Liver (tissue), 9 donors: ENCODE results near the gene TPGS2. TPM values are rescaled to one million over a fixed set of nuclear protein-coding genes. Genes with fewer than 3 reads are reported as not detected.
"Not testable (repeated sequence)": the region's sequence is repeated elsewhere in the genome, so short reads cannot be mapped to it uniquely, and the experiment has no call there.

Source experiments
- DNase-seq: peaks from one replicate; pipeline ENCODE4 v3.0.0-alpha.2; 2017; ENCODE audit warnings: low spot score
- H3K27ac ChIP-seq, 2 donors: one replicate each; pipeline ENCODE4 v1.7.0; 2013; ENCODE audit warnings: inconsistent platforms in 2 of 2, low read length in 2 of 2, control low read depth in 1 of 2, low read depth in 1 of 2, mild to moderate bottlenecking in 1 of 2
- H3K27me3 ChIP-seq, 4 donors: one replicate each; pipeline versions ENCODE4 v1.6.1 to v1.7.0; 2013; ENCODE audit warnings: low read length in 3 of 4, inconsistent platforms in 1 of 4, mild to moderate bottlenecking in 1 of 4, moderate library complexity in 1 of 4; ENCODE audit not compliant: control insufficient read depth in 4 of 4, insufficient read depth in 4 of 4
- H3K36me3 ChIP-seq, 4 donors: one replicate each; pipeline versions ENCODE4 v1.6.1 to v1.7.0; 2013; ENCODE audit warnings: low read length in 3 of 4, mild to moderate bottlenecking in 3 of 4, low read depth in 1 of 4, moderate library complexity in 1 of 4; ENCODE audit not compliant: control insufficient read depth in 4 of 4, insufficient read depth in 3 of 4
- H3K4me1 ChIP-seq, 4 donors: one replicate each; pipeline versions ENCODE4 v1.6.1 to v1.7.0; 2013; ENCODE audit warnings: low read length in 3 of 4, mild to moderate bottlenecking in 3 of 4, moderate library complexity in 1 of 4; ENCODE audit not compliant: control insufficient read depth in 4 of 4, insufficient read depth in 4 of 4
- H3K4me3 ChIP-seq, 3 donors: one replicate each; pipeline versions ENCODE4 v1.6.1 to v1.7.0; 2013; ENCODE audit warnings: low read length in 3 of 3, control low read depth in 1 of 3, low read depth in 1 of 3, mild to moderate bottlenecking in 1 of 3
- H3K9ac ChIP-seq, 2 donors: one replicate each; pipeline ENCODE4 v1.7.0; 2013; ENCODE audit warnings: low read length in 2 of 2, mild to moderate bottlenecking in 2 of 2, moderate library complexity in 2 of 2, control low read depth in 1 of 2, low read depth in 1 of 2
- H3K9me3 ChIP-seq, 4 donors: one replicate each; pipeline versions ENCODE4 v1.6.1 to v1.7.0; 2013; ENCODE audit warnings: low read length in 3 of 4; ENCODE audit not compliant: control insufficient read depth in 4 of 4
- FOXA1 ChIP-seq: IDR thresholded peaks from 2 replicates; pipeline ENCODE4 v1.6.1; 2016; ENCODE audit warnings: antibody characterized with exemption
- FOXA2 ChIP-seq: IDR thresholded peaks from 2 replicates; pipeline ENCODE4 v1.6.1; 2016; ENCODE audit warnings: antibody characterized with exemption
- JUND ChIP-seq, 2 donors: IDR thresholded peaks; 2 replicates each; pipeline ENCODE4 v1.6.1; 2016; ENCODE audit warnings: antibody characterized with exemption in 2 of 2
- NR2F2 ChIP-seq: IDR thresholded peaks from 2 replicates; pipeline ENCODE4 v1.6.1; 2016; ENCODE audit warnings: antibody characterized with exemption
- RAD21 ChIP-seq, 2 donors: IDR thresholded peaks; 2 replicates each; pipeline ENCODE4 v1.6.1; 2016; ENCODE audit warnings: antibody characterized with exemption in 2 of 2, mild to moderate bottlenecking in 2 of 2
- REST ChIP-seq: IDR thresholded peaks from 2 replicates; pipeline ENCODE4 v1.6.1; 2016; ENCODE audit warnings: antibody characterized with exemption, mild to moderate bottlenecking
- SP1 ChIP-seq: IDR thresholded peaks from 2 replicates; pipeline ENCODE4 v1.6.1; 2018; ENCODE audit warnings: antibody characterized with exemption, mild to moderate bottlenecking
- TAF1 ChIP-seq: conservative IDR thresholded peaks from 2 replicates; pipeline ENCODE4 v1.6.1; 2016; ENCODE audit warnings: antibody characterized with exemption, mild to moderate bottlenecking
- YY1 ChIP-seq: IDR thresholded peaks from 2 replicates; pipeline ENCODE4 v1.6.1; 2016; ENCODE audit warnings: antibody characterized with exemption, mild to moderate bottlenecking
- WGBS: extraction: QIAGEN DNeasy Blood & Tissue Kit; methylation state at CpG from one replicate; pipeline ENCODE4 v1.1.7; 2013; 5-methylcytosine and 5-hydroxymethylcytosine counted together
- polyA plus RNA-seq, 2 donors: library from polyadenylated mRNA; stranded (reverse) in 1 of 2; unstranded in 1 of 2; fragments of 200-250 nt in 1 of 2; fragments of >200 nt in 1 of 2; fragmentation: Nextera tagmentation in 1 of 2; extraction: Ambion mirVana in 1 of 2; gene quantifications; one replicate each; pipeline versions ENCODE4 v1.2.1 to v1.2.3, GENCODE V29; 2013 to 2015
- total RNA-seq, 2 donors: library from RNA; depleted of rRNA; stranded (reverse); fragments of >200 nt; gene quantifications; one replicate each; pipeline ENCODE4 v1.2.3, GENCODE V29; 2014
- TF ChIP-seq, protein P1 (sequence below): fragments of 150-350 bp; IDR thresholded peaks from 2 replicates; pipeline ENCODE4 v1.5.1; 2017; ENCODE audit warnings: improper control_type of control experiment, low read depth, low read length; ENCODE audit not compliant: missing input control
- TF ChIP-seq, protein P2 (sequence below): IDR thresholded peaks from 2 replicates; pipeline ENCODE4 v1.6.1; 2016; ENCODE audit warnings: antibody characterized with exemption
- donor health status: healthy.
- donor health status: healthy.
- donor health status: healthy.
- donor health status: healthy.
- donor health status: healthy.

TPGS2 gene
- 10 to 100 TPM; 20.2 to 57.4 TPM for total RNA-seq
- polyA plus RNA-seq: 10 to 100 TPM; 21.2 to 21.3 TPM

DNA sequence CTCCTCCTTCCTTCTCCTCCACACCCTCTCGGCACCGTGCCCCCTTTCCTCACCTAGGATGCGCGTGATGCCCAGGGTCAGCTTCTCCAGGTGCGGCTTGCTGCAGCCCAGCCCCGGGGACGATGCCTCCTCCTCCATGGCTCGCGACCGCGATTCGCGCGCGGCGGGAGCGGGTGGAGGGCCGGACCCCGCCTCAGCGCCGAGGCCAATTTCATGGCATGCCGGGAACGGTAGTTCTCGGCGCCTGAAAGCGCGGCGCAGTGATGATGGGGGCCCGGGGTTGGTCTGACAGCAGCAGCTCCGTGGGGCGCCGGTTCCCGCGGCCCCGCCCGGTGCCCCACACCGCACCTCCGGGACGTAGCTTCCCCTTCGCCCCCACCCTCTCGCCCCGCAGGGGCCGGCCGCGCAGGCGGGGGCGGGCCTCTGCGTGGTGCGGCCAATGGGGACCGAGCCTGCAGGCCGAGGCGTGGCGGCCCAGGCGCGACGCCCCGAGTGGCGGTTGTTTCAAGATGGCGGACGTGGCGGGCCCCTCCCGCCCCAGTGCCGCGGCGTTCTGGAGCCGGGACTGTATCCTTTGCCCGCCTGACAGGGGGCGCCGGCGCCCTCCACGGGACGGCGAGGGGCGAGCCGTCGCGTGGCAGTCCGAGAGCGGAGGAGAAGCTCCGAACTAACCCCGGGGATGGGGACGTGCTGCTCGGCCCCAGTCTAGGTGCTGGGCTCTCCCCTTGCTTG is at the start of gene TPGS2, which contains the start of gene KIAA1328:
TPGS2 (minus strand) TSS at position 373 of the 732 bp plus-strand sequence; CDS start at position 138, 235 bp downstream.
KIAA1328 (plus strand) TSS at position 498 of the 732 bp plus-strand sequence; CDS start at position 510, 12 bp downstream.
- peak within 1 kb of the TSS; percentile 30 to 80 for H3K9ac ChIP-seq
- DNase-seq: peak; percentile 88
- H3K9me3 ChIP-seq: no peaks in the 10 kb centered on the region
- H3K27me3 ChIP-seq: no peaks in the 10 kb centered on the region
- peaks cover 2 to 14% (median 12%) of the 10 kb centered on the region in 4 donors for H3K4me1 ChIP-seq
- no peaks in the 10 kb centered on the region for H3K36me3 ChIP-seq
- peak; percentile 96 for TF ChIP-seq YY1
- no peak for TF ChIP-seq REST
- TF ChIP-seq, protein P1, sequence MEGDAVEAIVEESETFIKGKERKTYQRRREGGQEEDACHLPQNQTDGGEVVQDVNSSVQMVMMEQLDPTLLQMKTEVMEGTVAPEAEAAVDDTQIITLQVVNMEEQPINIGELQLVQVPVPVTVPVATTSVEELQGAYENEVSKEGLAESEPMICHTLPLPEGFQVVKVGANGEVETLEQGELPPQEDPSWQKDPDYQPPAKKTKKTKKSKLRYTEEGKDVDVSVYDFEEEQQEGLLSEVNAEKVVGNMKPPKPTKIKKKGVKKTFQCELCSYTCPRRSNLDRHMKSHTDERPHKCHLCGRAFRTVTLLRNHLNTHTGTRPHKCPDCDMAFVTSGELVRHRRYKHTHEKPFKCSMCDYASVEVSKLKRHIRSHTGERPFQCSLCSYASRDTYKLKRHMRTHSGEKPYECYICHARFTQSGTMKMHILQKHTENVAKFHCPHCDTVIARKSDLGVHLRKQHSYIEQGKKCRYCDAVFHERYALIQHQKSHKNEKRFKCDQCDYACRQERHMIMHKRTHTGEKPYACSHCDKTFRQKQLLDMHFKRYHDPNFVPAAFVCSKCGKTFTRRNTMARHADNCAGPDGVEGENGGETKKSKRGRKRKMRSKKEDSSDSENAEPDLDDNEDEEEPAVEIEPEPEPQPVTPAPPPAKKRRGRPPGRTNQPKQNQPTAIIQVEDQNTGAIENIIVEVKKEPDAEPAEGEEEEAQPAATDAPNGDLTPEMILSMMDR: peak; percentile 18
- peak within 1 kb of the TSS; percentile 49 to 99 (median 98) for H3K4me3 ChIP-seq
- WGBS: under 1% methylated on average over 83 of the region's 83 CpGs
- peak within 1 kb of the TSS; percentile 59 to 62 for H3K27ac ChIP-seq

DNA sequence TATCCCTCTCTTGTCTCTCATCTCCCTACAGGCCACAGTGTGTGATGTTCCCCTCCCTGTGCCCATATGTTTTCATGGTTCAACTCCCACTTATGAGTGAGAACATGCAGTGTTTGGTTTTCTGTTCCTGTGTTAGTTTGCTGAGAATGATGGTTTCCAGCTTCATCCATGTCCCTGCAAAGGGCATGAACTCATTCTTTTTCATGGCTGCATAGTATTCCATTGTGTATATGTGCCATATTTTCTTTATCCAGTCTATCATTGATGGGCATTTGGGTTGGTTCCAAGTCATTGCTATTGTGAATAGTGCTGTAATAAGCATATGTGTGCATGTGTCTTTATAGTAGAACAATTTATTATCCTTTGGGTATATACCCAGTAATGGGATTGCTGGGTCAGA is 45.0 kb upstream of the TPGS2 start:
- H3K4me1 ChIP-seq, H3K27me3 ChIP-seq, DNase-seq, H3K4me3 ChIP-seq, H3K36me3 ChIP-seq, H3K9me3 ChIP-seq, H3K27ac ChIP-seq, H3K9ac ChIP-seq: not testable (repeated sequence)

- TF ChIP-seq RAD21 (IDR thresholded peaks at IDR 0.05) (no peak), FOXA2 (no peak)
- no peak overlapping the region for H3K27ac ChIP-seq
- H3K4me1 ChIP-seq: no peaks in the 10 kb centered on the region
- no peak overlapping the region for H3K4me3 ChIP-seq
- no peaks in the 10 kb centered on the region for H3K27me3 ChIP-seq
- DNase-seq: no peak
- no peak overlapping the region for H3K9ac ChIP-seq
- no peaks in the 10 kb centered on the region for H3K36me3 ChIP-seq
- H3K9me3 ChIP-seq: no peaks in the 10 kb centered on the region
These were observed 43.5 kb upstream of the TPGS2 start for GRCh38 chr18:36872329-36872728.

DNA sequence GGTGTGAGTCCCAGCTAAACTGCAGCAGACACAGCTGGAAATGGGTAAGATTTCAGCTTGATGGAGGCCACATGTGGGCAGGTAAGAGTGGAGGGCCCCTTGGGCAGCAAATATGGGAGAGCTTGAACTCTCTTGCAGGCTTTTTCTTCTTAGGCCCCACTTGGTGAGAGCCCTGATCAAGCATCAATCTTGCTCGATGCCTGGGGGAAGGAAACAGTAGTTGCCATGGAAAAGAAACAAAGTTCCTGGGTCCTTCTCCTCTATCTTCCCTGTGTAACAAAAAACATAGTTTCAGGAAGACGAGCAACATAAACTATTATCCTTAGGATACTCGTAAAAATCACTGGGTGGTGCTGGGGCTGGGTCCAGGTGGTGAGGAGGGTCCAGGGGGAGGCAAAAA is 43.0 kb upstream of the TPGS2 start:
- TF ChIP-seq, protein P2, sequence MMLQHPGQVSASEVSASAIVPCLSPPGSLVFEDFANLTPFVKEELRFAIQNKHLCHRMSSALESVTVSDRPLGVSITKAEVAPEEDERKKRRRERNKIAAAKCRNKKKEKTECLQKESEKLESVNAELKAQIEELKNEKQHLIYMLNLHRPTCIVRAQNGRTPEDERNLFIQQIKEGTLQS: no peak
- no peak for TF ChIP-seq FOXA2
- TF ChIP-seq JUND (IDR thresholded peaks at IDR 0.05): no peak
- no peak for TF ChIP-seq SP1
- TF ChIP-seq TAF1: no peak
- TF ChIP-seq, protein P1: no peak
- no peak for TF ChIP-seq NR2F2
- no peak for TF ChIP-seq FOXA1
- no peak overlapping the region for H3K27ac ChIP-seq
- no peaks in the 10 kb centered on the region for H3K27me3 ChIP-seq
- no peak overlapping the region for H3K9ac ChIP-seq
- no peaks in the 10 kb centered on the region for H3K4me1 ChIP-seq
- no peak for DNase-seq
- H3K36me3 ChIP-seq: no peaks in the 10 kb centered on the region
- H3K9me3 ChIP-seq: no peaks in the 10 kb centered on the region
- WGBS: 84% methylated on average over 3 of the region's 3 CpGs
- H3K4me3 ChIP-seq: no peak overlapping the region
